ENCODE measurements around the gene PXDC1.
"Not testable (repeated sequence)": the region's sequence is repeated elsewhere in the genome, so short reads cannot be mapped to it uniquely, and the experiment has no call there.

Gene PXDC1

DNA sequence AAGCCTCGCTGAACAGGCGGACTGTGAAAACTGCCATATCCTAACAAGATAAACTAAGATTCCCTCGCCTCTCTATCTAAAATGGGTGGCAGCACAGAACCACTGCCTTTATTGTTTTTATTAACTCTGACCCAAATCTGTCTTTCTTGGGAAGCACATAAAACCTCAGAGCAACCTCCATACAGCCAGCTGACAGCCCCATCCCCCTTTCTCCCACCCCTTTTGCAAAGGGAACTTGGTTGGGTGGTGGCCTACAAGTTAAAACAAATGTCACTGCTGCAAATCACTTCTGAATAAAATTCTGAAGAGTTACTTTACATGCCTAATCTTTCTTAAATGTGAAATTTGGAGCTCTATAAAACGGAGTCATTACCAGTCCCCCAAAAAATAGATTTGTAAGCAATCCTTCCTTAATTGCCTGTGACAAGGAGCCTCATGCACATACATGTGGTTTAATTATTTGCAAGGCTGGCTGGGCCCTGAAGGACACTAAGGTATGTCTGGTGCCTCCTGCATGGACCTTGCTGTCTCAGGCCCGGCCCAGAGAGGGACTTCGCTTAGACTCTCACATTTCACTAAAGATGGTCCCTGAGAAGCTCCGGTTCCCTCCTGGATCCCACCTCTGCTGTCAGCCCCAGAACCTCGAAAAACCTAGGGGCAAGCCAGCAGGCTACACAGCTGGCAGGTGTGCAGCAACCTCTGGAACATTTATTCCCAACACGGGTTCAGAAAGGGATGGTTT is 21.7 kb downstream of the PXDC1 start:
- no peak for DNase-seq

DNA sequence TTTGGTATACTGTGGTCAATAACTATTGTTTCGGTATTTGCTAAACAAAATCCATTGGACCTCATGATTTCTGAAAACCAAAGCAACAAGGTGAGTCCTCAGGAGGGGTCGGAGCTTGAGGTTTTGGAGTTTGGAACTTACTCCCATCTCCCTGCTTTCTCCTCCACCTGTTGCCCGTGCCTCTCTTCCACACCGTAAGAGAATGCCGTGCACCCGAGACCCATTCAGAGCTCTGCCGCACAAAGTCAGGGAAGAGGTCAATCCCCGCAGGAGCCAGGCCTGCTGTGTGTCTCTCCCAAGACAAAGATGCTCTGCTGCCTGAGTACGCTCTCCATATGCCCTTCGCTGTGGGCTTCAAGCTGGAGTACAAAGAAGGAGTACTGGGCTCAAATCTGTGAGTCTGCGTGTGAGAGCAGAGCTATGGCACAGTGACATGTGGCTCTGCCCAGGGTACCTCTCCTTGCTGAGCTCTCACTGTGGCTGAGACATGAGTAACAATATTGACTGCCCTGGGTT is 23.9 kb downstream of the PXDC1 start:
- DNase-seq = no peak

DNA sequence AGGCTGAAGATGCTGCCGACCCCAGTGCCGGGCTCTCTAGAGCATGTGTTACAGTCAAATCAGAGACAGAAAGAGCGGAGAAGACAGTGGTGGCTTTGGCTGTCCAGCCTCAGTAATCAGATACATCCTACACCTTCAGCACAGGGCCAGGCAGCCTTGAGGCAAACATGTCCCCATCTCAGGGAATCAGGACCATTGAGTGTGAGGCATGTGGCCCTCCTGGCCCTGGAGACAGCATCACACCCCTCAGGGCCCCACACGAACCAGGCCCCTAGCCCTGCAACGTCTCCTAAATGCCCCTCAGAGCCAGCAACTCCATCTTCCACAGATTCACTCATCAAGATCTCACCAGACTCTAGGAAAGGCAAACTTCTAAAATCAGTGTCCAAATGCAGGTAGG is 24.5 kb downstream of the PXDC1 start:
- no peak for DNase-seq

DNA sequence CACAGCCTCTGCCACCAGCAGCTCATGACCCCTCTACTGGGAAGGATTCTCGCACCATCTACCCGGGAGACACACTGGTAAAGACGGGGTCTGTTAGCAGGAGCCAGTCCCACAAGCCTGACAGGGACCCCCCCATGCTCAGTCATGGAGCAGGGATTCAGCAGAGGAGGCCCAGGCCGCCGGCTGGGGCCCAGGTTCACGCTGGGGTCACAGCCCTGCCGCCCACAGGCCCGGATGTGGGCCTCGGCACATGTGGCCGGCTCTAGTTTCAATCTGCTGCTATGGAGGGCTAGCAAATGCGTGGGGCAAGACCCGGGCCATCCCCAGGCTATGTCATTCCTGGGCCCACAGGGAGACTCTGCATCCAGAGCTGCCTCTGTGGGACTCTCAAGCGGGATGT is 25.1 kb downstream of the PXDC1 start:
- no peak for DNase-seq

DNA sequence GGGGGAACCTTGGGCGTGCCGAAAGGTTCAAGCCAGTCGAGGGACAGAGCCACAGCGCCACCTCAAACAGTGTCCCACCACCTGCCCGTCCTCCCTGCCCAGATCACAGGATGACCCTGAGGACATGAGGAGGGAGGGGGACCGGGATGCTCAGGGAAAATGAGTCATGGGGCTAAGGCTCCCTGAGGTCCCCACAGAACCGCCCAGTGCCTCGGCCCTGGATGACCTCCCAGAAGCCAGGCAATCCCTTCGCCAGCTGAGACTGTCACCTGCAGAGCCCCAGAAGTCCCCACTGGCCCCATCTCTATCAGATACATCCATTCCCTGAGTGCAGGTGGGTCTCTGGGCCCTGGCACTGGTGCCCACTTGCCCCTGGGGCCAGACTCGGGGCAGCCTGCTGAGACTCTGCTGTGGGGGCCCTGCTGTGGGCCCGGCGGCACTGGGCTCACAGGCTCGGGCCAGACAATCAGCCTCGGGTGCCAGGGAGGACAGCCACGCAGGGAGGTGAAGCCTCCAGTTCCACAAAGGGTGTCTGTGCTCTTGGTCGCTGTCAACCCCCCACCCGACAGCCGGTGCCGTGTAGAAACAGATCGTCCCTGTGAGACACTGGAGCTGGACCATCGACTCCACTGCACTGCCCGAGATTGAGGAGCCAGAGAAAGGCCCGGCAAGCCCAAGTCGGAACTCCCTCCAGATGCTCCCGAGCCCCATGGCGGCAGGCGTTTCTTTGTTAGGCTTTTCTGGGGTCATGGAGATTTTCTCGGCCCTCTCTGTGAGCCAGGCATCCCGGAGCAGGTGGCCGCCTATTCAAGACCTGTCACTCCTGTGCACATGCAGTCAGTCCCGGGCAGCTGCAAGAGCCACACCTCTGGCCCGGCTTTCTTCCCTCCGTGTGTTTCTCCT is 26.1 kb downstream of the PXDC1 start:
- no peak for DNase-seq

DNA sequence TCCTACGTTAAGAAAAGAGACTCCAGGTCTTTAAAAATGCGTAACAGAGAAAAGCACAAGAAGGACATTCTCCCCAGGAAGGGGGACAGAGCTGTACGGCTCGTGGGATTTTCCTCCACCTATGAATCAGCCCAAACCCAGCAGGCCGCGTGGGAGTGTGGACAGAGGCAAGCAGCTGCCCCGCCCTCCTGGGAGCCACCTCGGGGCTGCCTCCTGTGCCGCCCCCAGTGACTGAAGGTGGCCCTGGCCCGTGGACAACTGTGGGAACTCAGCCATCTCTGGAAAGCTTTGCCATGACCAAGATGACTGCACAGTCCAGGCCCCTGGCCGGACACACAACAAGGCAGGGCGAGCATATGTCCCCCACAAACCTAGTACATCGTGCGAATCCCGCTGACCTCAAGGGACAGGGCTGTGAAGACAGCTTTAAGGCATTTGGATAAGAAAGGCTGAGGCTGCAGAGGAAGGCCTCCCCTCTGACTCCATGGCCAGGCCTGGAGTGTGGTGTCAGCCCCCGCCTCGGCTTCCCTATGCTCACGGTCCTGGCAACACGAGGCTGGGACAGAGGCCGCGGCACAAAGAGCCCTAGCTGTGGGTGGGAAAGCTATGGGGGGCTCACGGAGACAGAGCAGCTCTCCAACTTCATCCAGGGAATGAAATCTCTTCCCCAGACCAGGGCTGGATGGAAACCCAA is 26.9 kb downstream of the PXDC1 start:
- DNase-seq = no peak

DNA sequence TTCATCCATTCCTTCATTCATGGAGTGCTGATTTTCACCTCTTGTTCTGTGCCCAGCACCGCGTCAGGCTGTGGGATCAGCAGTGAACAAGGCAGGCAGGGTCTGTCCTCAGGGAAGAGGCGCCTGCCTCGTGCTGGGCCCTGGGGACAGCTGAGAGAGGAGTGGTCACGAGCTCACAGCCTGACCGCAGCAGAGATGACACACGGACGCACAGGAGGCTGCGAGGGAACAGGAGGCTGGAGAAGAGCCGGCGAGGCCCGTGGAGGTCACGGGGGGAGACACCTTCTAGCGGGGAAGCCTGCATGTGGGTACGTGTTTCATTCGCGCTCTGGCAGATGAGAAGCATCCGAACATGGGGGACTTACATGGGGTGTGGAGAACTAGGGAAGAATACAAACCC is 27.5 kb downstream of the PXDC1 start:
- DNase-seq = no peak

DNA sequence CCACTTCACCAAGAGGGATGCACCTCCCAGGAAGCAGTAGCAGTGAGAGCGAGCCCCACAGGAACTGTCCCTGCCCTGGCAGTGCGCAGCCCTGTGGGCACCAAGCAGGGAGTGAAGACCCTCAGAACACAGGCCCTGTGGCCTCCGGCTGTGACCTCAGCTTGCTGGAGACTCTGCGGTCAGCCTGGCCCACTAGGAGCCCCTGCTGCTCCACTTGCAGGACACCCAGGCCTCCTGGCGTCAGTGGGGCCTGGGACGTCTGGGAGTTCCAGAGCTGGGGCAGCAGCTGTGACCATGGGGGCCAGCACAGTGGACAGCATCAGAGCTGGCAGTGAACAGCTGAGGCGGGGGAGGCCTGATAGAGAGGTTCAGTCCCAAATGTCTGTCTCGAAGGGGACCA is 28.3 kb downstream of the PXDC1 start:
- DNase-seq = no peak

DNA sequence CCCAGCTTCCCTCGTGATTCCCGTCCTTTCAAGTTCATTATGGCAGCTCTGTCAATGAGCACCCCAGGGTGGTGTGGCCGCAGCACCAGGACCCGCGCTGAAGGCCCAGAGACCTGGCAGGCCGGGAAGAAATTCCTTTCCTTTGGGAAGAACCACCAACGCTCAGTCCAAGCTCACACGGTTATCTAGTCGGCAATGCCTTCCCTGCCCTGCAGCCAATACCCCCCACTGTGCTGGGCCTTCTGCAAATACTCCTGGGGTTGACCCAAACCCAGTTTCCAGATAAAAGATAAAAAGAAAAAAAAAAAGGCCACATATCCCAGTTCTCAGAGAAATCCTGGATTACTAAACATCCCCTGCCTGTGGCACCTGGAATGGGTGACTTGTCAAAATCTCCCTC is 28.7 kb downstream of the PXDC1 start:
- DNase-seq = no peak

DNA sequence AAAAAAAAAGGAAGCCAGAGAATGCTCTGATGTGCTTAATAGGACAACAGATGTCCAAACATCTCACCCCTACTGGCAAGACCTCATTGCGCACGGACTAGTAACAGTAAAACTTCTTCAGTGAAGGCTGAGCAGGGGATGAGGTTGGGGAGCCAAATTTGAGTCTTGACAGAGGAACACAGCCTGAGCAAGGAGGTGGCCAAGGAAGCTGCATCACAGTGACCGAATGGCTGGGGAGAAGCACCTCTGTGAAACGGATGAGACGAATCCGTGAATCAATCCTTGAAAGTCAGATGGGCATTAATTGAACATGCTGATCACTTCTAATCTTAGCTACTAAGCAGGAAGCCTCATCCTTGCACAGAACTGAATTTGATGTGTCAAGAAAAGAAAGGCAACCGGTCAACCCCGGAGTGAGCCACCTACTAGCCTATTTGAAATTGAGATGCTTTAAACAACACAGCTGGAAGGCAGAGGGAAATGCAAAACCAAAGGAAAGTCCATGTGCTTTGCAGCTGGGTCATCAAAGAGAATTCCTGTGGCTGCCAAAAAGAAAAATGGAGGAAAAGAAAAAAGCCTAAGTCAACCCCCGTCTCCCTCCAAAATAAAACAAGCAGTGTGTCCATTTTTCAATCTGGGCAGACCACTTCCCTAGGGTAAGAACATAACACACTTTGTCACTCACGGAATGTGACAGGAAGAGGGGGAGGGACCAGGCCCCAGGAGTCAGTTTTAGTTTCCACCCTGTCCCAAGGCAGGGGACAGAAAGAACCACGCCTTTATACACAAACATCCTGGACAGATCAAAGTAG is 29.5 kb downstream of the PXDC1 start:
- DNase-seq = no peak

DNA sequence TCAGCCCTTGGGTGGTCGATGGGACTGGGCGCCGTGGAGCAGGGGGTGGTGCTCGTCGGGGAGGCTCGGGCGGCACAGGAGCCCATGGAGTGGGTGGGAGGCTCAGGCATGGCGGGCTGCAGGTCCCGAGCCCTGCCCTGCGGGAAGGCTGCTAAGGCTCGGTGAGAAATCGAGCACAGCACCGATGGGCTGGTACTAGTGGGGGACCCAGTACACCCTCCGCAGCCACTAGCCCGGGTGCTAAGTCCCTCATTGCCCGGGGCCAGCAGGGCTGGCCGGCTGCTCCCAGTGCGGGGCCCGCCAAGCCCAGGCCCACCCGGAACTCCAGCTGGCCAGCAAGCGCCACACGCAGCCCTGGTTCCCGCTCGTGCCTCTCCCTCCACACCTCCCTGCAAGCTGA is 30.7 kb downstream of the PXDC1 start:
- not testable (repeated sequence) for DNase-seq

DNA sequence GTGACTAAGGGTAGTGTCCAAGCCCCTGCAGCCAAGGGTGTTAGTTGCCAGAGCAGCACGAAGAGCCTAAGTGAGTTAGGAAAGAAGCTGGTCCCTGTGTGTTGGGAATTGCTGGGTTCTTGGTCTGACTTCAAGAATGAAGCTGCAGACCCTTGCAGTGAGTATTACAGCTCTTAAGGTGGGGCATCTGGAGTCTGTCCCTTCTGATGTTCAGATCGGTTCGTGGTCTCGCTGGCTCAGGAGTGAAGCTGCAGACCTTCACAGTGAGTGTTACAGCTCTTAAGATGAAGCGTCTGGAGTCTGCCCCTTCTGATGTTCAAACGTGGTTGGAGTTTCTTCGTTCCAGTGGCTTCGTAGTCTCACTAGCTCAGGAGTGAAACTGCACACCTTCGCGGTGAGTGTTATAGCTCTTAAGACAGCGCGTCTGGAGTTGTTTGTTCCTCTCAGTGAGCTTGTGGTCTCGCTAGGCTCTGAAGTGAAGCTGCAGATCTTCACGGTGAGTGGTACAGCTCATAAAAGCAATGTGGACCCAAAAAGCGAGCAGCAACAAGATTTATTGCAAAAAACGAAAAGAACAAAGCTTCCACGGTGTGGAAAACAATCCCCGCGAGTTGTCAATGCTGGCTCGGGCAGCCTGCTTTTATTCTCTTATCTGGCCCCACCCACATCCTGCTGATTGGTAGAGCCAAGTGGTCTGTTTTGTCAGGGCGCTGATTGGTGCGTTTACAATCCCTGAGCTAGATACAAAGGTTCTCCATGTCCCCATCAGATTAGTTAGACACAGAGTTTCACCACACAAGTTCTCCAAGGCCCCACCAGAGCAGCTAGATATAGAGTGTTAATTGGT is 31.8 kb downstream of the PXDC1 start:
- no peak for DNase-seq

DNA sequence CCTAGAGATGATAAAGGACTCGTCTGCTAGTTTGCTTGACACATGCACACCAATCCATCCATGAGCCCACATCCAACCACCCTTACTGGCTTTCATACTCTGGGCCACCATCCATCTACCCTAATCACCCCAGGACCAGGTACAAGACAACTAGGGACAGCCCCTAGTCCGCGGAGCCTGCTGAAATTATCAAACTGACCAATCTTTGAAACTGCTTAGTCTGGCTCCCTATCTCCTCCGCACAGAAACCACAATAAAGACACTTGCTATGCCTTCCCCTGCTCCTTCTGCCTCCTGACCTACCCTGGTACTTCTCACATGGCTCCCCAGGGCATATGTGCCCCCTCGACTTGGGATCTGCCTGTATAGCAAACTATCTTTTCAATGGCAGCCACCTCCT is 33.1 kb downstream of the PXDC1 start:
- DNase-seq = no peak

DNA sequence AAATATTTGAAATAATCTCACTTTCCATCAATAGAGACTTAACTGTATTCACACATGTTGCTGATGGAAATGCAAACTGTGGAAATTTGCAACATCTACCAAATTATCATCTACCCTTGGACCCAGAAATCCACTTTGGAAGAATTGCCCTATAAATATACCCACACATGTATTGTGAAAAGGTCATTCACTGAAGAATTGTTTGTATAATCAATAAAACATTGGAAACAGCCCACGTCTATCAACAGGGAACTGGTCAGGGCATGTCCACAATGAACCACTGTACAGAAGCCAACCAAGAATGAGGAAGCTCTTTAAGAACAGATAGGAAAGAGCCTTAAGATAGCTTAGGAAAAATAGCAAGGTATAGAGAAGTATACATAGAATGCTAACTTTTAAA is 36.2 kb downstream of the PXDC1 start:
- DNase-seq = no peak

DNA sequence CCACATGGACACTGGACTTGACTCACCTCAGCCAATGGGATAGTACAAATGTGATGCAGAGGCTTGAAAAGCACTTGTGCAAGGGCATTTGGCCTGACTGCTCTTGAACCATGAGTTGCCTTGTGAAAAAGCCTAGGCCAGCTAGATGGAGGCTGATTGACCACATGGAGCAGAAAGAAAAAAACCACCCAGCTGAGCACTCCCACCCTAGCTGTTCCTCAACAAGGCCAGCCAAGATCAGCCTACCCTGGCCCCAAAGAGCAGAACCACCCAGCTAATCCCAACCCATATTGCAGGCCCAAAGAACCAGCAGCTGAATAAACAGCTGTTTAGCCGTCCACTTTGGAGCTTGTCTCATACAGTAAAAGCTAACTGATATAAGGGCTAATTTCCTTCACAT is 36.7 kb downstream of the PXDC1 start:
- DNase-seq = no peak

DNA sequence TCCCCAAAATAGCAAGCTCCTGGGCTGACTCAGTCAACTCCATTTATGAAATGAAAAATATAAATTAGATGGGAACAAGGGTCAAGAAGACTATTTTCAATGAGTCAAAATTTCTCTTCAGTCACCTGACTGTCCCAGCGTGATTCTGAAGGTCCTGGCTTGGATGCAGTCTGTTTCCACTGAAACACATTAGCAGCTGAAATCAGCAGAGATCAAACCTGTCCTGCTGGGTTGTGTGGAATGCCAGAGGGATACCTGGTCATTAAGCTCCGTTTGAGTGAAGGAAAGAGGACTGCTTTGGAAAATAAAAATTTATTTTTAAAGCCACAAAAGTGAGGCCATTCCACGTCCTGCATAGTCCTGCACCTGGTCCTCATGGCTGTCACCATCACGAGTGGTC is 37.4 kb downstream of the PXDC1 start:
- DNase-seq = no peak

DNA sequence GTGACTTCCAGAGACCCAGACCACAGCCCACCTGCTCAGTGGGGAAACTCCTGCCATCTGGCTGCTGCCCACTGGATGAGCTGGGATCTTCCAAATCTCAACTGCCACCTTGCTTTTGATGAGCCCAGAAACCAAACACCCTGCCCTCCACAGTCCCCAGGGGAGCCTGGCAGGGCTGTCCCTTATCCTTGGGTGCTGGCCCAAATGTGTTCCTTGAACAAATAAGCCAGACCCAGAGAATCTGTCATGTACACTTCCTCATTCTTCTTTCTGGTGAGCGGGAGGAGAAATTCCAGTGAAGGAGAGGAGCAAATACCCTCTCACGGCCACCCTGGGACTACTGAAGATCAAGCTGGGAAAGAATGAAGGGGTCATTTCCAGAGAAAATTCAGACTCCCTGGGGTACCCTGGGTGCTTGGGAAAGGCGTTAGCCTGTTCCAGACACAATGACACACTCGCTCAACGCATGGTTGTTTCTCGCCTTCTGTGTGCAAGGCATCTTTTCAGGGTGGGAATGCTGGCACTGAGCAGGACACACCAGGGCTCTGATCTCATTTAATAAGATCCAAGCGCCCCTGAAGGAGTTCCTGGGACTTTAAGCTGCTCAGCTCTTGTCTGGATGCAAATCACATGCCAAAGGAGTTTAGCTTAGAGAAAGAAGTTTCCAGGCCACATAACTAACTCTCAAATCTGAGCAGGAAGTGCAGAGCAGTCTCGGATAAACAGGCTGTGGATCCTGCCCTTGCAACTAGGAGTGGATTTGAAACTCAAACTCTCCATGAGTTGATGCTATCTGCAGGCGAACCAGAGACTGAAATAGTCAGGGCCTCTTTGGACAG is 38.5 kb downstream of the PXDC1 start:
- DNase-seq = no peak

DNA sequence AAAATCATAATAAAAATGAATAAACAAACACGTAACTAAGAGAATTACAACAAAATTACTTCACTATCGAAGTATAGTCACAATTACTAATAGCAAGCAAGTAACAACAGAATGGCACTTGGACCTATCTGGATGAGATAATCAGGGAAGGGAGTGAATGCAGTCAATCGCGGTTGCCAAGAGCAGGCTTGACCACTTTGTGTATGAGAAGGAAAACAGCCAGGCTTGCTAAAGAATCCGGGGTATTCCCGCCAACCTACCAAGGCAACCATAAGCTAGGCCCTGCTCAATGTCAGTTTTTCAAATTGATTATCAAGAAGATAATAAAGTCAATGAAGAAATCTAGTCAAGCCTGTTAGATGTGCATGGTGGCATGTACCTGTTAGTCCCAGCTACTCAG is 39.7 kb downstream of the PXDC1 start:
- no peak for DNase-seq

DNA sequence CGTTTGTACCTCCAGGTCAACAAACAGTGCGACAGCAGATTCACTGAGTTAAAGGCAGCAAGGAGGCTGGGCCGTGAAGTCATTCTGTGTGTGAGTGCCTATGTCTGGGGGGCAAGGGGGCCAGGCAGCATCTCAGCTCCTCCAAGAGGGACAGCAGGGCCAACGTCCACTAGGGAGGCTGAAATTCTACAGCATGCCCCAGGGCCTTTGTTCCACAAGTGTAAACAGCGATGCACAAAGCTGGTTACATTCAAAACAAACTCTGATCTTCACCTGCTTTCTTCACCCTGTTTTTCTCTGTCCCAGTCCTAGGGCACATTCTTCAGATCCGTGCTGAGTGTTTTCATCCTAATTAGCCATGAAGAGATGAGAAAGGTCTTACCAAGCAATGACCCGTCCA is 41.1 kb downstream of the PXDC1 start:
- no peak for DNase-seq

DNA sequence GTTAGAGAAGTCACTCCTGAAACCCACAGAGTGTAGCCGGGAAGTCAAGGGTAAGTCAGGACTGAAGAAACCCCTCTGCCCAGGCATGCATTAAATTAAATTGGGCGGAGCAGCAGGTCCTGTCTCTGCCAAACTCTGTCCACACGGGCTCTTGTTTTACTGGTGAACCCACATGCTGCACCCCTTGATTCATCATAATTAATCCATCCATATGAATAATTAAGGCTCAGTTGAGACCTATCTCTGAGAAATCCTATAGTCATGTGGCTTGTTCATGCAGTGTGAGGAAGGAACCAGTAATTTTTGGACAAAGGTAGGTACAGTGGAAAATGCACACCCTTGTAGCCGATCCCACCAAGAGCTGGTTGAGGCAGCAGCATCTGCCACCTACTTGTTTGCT is 43.0 kb downstream of the PXDC1 start:
- no peak for DNase-seq
